HEK293 (cell line): ENCODE measurements around the gene RTN4.

Experiments used
- CTCF ChIA-PET: fragments of 350-600 bp; formaldehyde crosslinking; extraction: SDS; loops from one replicate; lab custom pipeline; 2021; ENCODE audit warnings: antibody characterized with exemption; lab: Yijun Ruan, JAX
- POLR2A ChIA-PET: fragments of 300-600 bp; formaldehyde crosslinking; extraction: SDS; loops from one replicate; lab custom pipeline; 2020; ENCODE audit warnings: antibody characterized with exemption, inconsistent platforms; lab: Yijun Ruan, JAX
- H3K27ac ChIP-seq: fragments of 200-500 bp; sonication (Bioruptor generic); 2 replicates; pipeline ENCODE4 v1.5.1; 2014; ENCODE audit warnings: low read depth, low read length, control low read depth, inconsistent platforms; ENCODE audit errors: extremely low read depth
- H3K36me3 ChIP-seq, 2 experiments: fragments of 200-500 bp in 1 of 2; sonication (Bioruptor generic) in 1 of 2; 1 replicate in 1 of 2; 2 replicates in 1 of 2; pipeline ENCODE4 v1.5.1; 2014 to 2017; ENCODE audit warnings: inconsistent platforms in 2 of 2, low read length in 2 of 2; ENCODE audit not compliant: control insufficient read depth in 2 of 2, insufficient read depth in 1 of 2
- H3K4me1 ChIP-seq: fragments of 200-500 bp; sonication (Bioruptor generic); 2 replicates; pipeline ENCODE4 v1.5.1; 2014; ENCODE audit warnings: mild to moderate bottlenecking, low read length, inconsistent platforms; ENCODE audit not compliant: control insufficient read depth, insufficient read depth
- H3K4me3 ChIP-seq: 2 replicates; pipeline ENCODE4 v1.5.1; 2011; ENCODE audit warnings: low read depth, mild to moderate bottlenecking, control low read depth, low read length, moderate library complexity
- H3K9me3 ChIP-seq: fragments of 200-500 bp; sonication (Bioruptor generic); 2 replicates; pipeline ENCODE4 v1.5.1; 2014; ENCODE audit warnings: low read depth, low read length, inconsistent platforms; ENCODE audit not compliant: control insufficient read depth, insufficient read depth
- AEBP2 ChIP-seq: fragments of 450-650 bp; formaldehyde crosslinking; IDR thresholded peaks from 2 replicates; pipeline ENCODE4 v1.5.1; 2016; ENCODE audit warnings: missing biosample characterization, missing genetic modification characterization, borderline replicate concordance
- GLIS1 ChIP-seq: fragments of 450-650 bp; formaldehyde crosslinking; IDR thresholded peaks from 2 replicates; pipeline ENCODE4 v1.5.1; 2016; ENCODE audit warnings: missing biosample characterization, missing genetic modification characterization
- KLF16 ChIP-seq: fragments of 450-650 bp; formaldehyde crosslinking; IDR thresholded peaks from 2 replicates; pipeline ENCODE4 v1.5.1; 2017; ENCODE audit warnings: missing biosample characterization, missing genetic modification characterization
- KLF17 ChIP-seq: fragments of 450-650 bp; formaldehyde crosslinking; IDR thresholded peaks from 2 replicates; pipeline ENCODE4 v1.5.1; 2016; ENCODE audit warnings: missing biosample characterization, missing genetic modification characterization
- MYNN ChIP-seq: fragments of 450-650 bp; formaldehyde crosslinking; IDR thresholded peaks from 2 replicates; pipeline ENCODE4 v1.5.1; 2016; ENCODE audit warnings: missing biosample characterization, missing genetic modification characterization, borderline replicate concordance
- MZF1 ChIP-seq: fragments of 450-650 bp; formaldehyde crosslinking; IDR thresholded peaks from 2 replicates; pipeline ENCODE4 v1.5.1; 2017; ENCODE audit warnings: missing biosample characterization, missing genetic modification characterization, borderline replicate concordance
- PRDM4 ChIP-seq: fragments of 450-650 bp; formaldehyde crosslinking; IDR thresholded peaks from 2 replicates; pipeline ENCODE4 v1.5.1; 2017; ENCODE audit warnings: missing biosample characterization, missing genetic modification characterization
- REST ChIP-seq: fragments of 450-650 bp; formaldehyde crosslinking; IDR thresholded peaks from 2 replicates; pipeline ENCODE4 v1.5.1; 2016; ENCODE audit warnings: missing biosample characterization, missing genetic modification characterization
- ZBTB1 ChIP-seq: fragments of 450-650 bp; formaldehyde crosslinking; IDR thresholded peaks from 2 replicates; pipeline ENCODE4 v1.5.1; 2016; ENCODE audit warnings: missing biosample characterization, missing genetic modification characterization
- ZBTB26 ChIP-seq: fragments of 450-650 bp; formaldehyde crosslinking; optimal IDR thresholded peaks from 2 replicates; pipeline ENCODE3; 2016; ENCODE audit warnings: missing biosample characterization, mild to moderate bottlenecking, missing genetic modification characterization
- ZNF112 ChIP-seq: fragments of 450-650 bp; formaldehyde crosslinking; IDR thresholded peaks from 2 replicates; pipeline ENCODE4 v1.5.0; 2017; ENCODE audit warnings: missing biosample characterization, missing genetic modification characterization
- ZNF266 ChIP-seq: fragments of 450-650 bp; formaldehyde crosslinking; IDR thresholded peaks from 2 replicates; pipeline ENCODE4 v1.5.1; 2016; ENCODE audit warnings: missing biosample characterization, missing genetic modification characterization, low read depth
- ZNF449 ChIP-seq: fragments of 450-650 bp; formaldehyde crosslinking; IDR thresholded peaks from 2 replicates; pipeline ENCODE4 v1.5.1; 2017; ENCODE audit warnings: missing biosample characterization, mild to moderate bottlenecking, missing genetic modification characterization, moderate library complexity
- ZNF501 ChIP-seq: fragments of 450-650 bp; formaldehyde crosslinking; IDR thresholded peaks from 2 replicates; pipeline ENCODE4 v1.5.1; 2016; ENCODE audit warnings: missing biosample characterization, missing genetic modification characterization
- ZNF510 ChIP-seq: fragments of 450-650 bp; formaldehyde crosslinking; IDR thresholded peaks from 2 replicates; pipeline ENCODE4 v1.5.1; 2018; ENCODE audit warnings: mild to moderate bottlenecking, missing genetic modification characterization, missing biosample characterization; ENCODE audit not compliant: insufficient replicate concordance
- ZNF544 ChIP-seq: fragments of 450-650 bp; formaldehyde crosslinking; IDR thresholded peaks from 2 replicates; pipeline ENCODE4 v1.5.0; 2017; ENCODE audit warnings: missing biosample characterization, missing genetic modification characterization
- ZNF555 ChIP-seq: fragments of 450-650 bp; formaldehyde crosslinking; conservative IDR thresholded peaks from 2 replicates; pipeline ENCODE4 v1.5.1; 2017; ENCODE audit warnings: missing biosample characterization, mild to moderate bottlenecking, missing genetic modification characterization, inconsistent platforms
- ZNF664 ChIP-seq: fragments of 450-650 bp; formaldehyde crosslinking; IDR thresholded peaks from 2 replicates; pipeline ENCODE4 v1.5.1; 2016; ENCODE audit warnings: missing biosample characterization, missing genetic modification characterization
- ZNF843 ChIP-seq: fragments of 450-650 bp; formaldehyde crosslinking; IDR thresholded peaks from 2 replicates; pipeline ENCODE4 v1.5.1; 2016; ENCODE audit warnings: missing biosample characterization, missing genetic modification characterization

Gene RTN4

GRCh38 chr2:54984476-54984875, 65.8 kb downstream of the RTN4 start:
- TF ChIP-seq ZNF664 (no peak), ZBTB26 (tag by site-specific recombination) (no peak), KLF16 (tag by site-specific recombination) (no peak), ZBTB1 (no peak), ZNF266 (tag by site-specific recombination) (no peak), ZNF555 (tag by site-specific recombination) (no peak), GLIS1 (tag by site-specific recombination) (no peak), ZNF112 (tag by site-specific recombination) (no peak), REST (tag by site-specific recombination) (no peak), ZNF544 (tag by site-specific recombination) (no peak)
- H3K4me1 ChIP-seq, result no peaks in the 10 kb centered on the region
- H3K4me3 ChIP-seq, result no peak overlapping the region
- ChIA-PET CTCF (interaction anchor here (0.5 to 1.2 kb wide), 5 partner anchors 10 to 108 kb away, joined by 3 to 4 read pairs (median 4); no protein-coding TSS in a partner anchor), POLR2A (no interaction called here)
- H3K36me3 ChIP-seq, result peaks cover 3 to 32% of the 10 kb centered on the region in 2 experiments; a peak in 1 of 3 replicates
- H3K27ac ChIP-seq, result no peak overlapping the region
- H3K9me3 ChIP-seq, result no peaks in the 10 kb centered on the region

- H3K36me3 ChIP-seq, result peaks cover 3 to 32% of the 10 kb centered on the region in 2 experiments; a peak in 1 of 3 replicates
- ChIA-PET POLR2A (no interaction called here), CTCF (interaction anchor here (0.7 kb wide), 1 partner anchor 22 kb away, joined by 3 read pairs; no protein-coding TSS in a partner anchor)
- no peaks in the 10 kb centered on the region for H3K4me1 ChIP-seq
- no peaks in the 10 kb centered on the region for H3K9me3 ChIP-seq
- TF ChIP-seq PRDM4 (tag by site-specific recombination), result no peak
- no peak for TF ChIP-seq MYNN
- TF ChIP-seq ZNF843 (tag by site-specific recombination), result no peak
- TF ChIP-seq KLF17, result no peak
- no peak for TF ChIP-seq MZF1 (tag by site-specific recombination)
- TF ChIP-seq ZNF510 (tag by site-specific recombination), result no peak
- no peak for TF ChIP-seq ZNF501 (tag by site-specific recombination)
- no peak for TF ChIP-seq AEBP2
- no peak for TF ChIP-seq ZNF449 (tag by site-specific recombination)
- no peak overlapping the region for H3K27ac ChIP-seq
- no peak overlapping the region for H3K4me3 ChIP-seq
Observed at GRCh38 chr2:54983345-54984220, 66.7 kb downstream of the RTN4 start.
